ENCODE data around the gene ZNF618.

The ZNF618 gene

DNA sequence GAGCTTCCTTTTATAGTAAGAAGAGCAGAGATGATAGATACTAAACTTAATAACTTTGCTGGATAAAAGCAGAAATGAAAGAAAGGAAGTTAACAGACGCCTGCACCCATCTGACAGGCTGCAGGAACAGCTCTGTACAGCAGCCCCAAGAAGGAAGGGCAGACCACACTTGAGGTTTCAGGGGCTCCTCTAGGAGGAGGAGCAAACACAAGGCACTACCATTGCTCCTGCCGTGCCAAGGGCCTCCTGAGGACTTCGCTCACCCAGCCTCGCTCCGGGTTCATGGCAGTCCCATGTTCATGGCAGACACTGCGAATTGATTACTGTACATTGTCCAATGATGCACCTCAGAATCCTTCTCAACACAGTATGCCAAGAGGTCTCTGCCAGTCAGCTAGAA lies 116.9 kb downstream of the ZNF618 start:
- no peak overlapping the region for H3K9ac ChIP-seq (ENCODE audit: low read depth, low read length, poor library complexity, severe bottlenecking)
- no peaks in the 10 kb centered on the region for H3K9me3 ChIP-seq (ENCODE audit: insufficient read depth, low read depth, low read length)
- no peaks in the 10 kb centered on the region for H3K9me2 ChIP-seq (replicated peaks; ENCODE audit: low read depth, low read length)
- peaks cover 30% of the 10 kb centered on the region; the same call in 1 of the 2 replicates for H3K36me3 ChIP-seq (ENCODE audit: insufficient read depth, low read length)
- TF ChIP-seq EZH2phosphoT487 (IDR thresholded peaks at IDR 0.05; ENCODE audit: borderline replicate concordance): no peak
- TF ChIP-seq, protein P1, sequence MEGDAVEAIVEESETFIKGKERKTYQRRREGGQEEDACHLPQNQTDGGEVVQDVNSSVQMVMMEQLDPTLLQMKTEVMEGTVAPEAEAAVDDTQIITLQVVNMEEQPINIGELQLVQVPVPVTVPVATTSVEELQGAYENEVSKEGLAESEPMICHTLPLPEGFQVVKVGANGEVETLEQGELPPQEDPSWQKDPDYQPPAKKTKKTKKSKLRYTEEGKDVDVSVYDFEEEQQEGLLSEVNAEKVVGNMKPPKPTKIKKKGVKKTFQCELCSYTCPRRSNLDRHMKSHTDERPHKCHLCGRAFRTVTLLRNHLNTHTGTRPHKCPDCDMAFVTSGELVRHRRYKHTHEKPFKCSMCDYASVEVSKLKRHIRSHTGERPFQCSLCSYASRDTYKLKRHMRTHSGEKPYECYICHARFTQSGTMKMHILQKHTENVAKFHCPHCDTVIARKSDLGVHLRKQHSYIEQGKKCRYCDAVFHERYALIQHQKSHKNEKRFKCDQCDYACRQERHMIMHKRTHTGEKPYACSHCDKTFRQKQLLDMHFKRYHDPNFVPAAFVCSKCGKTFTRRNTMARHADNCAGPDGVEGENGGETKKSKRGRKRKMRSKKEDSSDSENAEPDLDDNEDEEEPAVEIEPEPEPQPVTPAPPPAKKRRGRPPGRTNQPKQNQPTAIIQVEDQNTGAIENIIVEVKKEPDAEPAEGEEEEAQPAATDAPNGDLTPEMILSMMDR (conservative IDR thresholded peaks at IDR 0.05; ENCODE audit: low read length): no peak
- H2AFZ ChIP-seq (ENCODE audit: low read length): no peak overlapping the region
- peak overlapping the region; percentile 57 for H3K4me2 ChIP-seq (ENCODE audit: low read depth, low read length, poor library complexity, severe bottlenecking)
- no peak overlapping the region for H3K4me3 ChIP-seq (ENCODE audit: low read length, poor library complexity, severe bottlenecking)
- no peaks in the 10 kb centered on the region for H3F3A ChIP-seq (ENCODE audit: low read depth)
- H3K79me2 ChIP-seq (ENCODE audit: insufficient read depth, low read length): no peaks in the 10 kb centered on the region
- no peaks in the 10 kb centered on the region for H3K27me3 ChIP-seq (ENCODE audit: insufficient read depth, low read length, poor library complexity, severe bottlenecking)
- no peaks in the 10 kb centered on the region for H4K20me1 ChIP-seq (ENCODE audit: insufficient read depth, low read length, poor library complexity, severe bottlenecking)
- H3K4me1 ChIP-seq (ENCODE audit: insufficient read depth, low read length, poor library complexity, severe bottlenecking): peaks cover 24% of the 10 kb centered on the region

DNA sequence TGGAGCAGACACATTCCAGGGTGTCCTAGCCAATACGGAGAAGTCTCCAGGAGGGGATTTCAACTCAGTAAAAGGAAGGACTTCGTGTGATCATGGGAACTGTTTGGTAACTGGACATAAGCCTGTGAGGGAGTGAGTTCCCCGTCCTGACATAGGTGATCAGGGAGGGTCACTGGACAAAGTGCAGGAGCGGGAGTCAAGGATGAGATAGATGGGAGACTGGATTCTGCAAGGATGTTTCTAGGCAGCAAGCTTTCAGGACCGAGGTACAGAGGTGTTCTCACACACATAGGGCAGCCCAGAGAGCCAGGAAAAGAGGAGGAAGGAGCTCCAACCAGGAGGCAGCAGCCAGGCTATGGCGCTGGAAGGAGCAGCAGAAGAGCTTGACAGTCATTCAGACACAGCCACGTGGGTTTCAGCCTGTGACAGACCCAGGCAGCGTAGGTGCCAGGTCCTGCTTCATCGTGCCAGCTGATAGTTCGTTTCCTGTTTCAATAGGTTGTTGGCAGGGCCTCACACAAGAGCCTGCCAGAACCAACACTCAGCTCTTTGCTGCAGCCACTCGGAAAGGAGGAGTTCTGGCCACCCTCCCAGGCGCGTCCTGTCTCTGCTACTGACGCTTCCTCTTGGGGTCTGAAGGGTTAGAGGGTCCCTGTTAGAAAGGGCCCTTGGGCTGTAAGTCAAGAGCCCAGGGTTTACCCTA lies 117.9 kb downstream of the ZNF618 start:
- H3K4me1 ChIP-seq (ENCODE audit: insufficient read depth, low read length, poor library complexity, severe bottlenecking): peaks cover 24% of the 10 kb centered on the region
- H3F3A ChIP-seq (ENCODE audit: low read depth): no peaks in the 10 kb centered on the region
- H3K4me3 ChIP-seq (ENCODE audit: low read length, poor library complexity, severe bottlenecking): no peak overlapping the region
- H3K9me3 ChIP-seq (ENCODE audit: insufficient read depth, low read depth, low read length): no peaks in the 10 kb centered on the region
- H4K20me1 ChIP-seq (ENCODE audit: insufficient read depth, low read length, poor library complexity, severe bottlenecking): no peaks in the 10 kb centered on the region
- no peaks in the 10 kb centered on the region for H3K79me2 ChIP-seq (ENCODE audit: insufficient read depth, low read length)
- no peaks in the 10 kb centered on the region for H3K9me2 ChIP-seq (replicated peaks; ENCODE audit: low read depth, low read length)
- no peak overlapping the region for H3K9ac ChIP-seq (ENCODE audit: low read depth, low read length, poor library complexity, severe bottlenecking)
- H3K4me2 ChIP-seq (ENCODE audit: low read depth, low read length, poor library complexity, severe bottlenecking): no peak overlapping the region
- H3K27me3 ChIP-seq (ENCODE audit: insufficient read depth, low read length, poor library complexity, severe bottlenecking): no peaks in the 10 kb centered on the region
- TF ChIP-seq EZH2phosphoT487 (IDR thresholded peaks at IDR 0.05; ENCODE audit: borderline replicate concordance): no peak
- TF ChIP-seq, protein P1 (conservative IDR thresholded peaks at IDR 0.05; ENCODE audit: low read length): no peak
- no peak overlapping the region for H2AFZ ChIP-seq (ENCODE audit: low read length)
- peaks cover 30% of the 10 kb centered on the region; the same call in 1 of the 2 replicates for H3K36me3 ChIP-seq (ENCODE audit: insufficient read depth, low read length)

DNA sequence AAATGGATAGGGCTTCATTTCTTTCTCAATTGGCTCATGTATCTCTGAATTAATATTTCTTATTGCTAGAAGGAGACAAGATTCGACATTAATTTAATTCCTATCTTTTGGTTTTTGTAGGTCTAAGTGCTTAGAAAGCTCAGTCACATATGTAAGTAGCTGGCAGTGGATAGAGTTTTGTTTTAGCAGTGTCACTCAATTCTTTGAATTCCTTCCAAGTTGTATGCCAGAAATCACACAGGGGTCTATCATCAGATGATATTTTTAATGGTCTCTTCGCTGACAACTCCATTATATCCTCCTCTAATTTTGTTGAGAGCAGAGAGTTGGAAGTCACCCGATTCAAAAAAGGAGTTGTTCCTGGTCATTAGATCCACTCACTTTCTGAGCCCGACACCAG lies 119.3 kb downstream of the ZNF618 start:
- no peaks in the 10 kb centered on the region for H3K9me2 ChIP-seq (replicated peaks; ENCODE audit: low read depth, low read length)
- no peaks in the 10 kb centered on the region for H3F3A ChIP-seq (ENCODE audit: low read depth)
- H3K36me3 ChIP-seq (ENCODE audit: insufficient read depth, low read length): peaks cover 23% of the 10 kb centered on the region; the same call in 1 of the 2 replicates
- H3K4me3 ChIP-seq (ENCODE audit: low read length, poor library complexity, severe bottlenecking): no peak overlapping the region
- H3K27me3 ChIP-seq (ENCODE audit: insufficient read depth, low read length, poor library complexity, severe bottlenecking): no peaks in the 10 kb centered on the region
- TF ChIP-seq EZH2phosphoT487 (IDR thresholded peaks at IDR 0.05; ENCODE audit: borderline replicate concordance): no peak
- TF ChIP-seq, protein P1 (conservative IDR thresholded peaks at IDR 0.05; ENCODE audit: low read length): no peak
- H3K9me3 ChIP-seq (ENCODE audit: insufficient read depth, low read depth, low read length): no peaks in the 10 kb centered on the region
- H3K4me1 ChIP-seq (ENCODE audit: insufficient read depth, low read length, poor library complexity, severe bottlenecking): peaks cover 24% of the 10 kb centered on the region
- no peaks in the 10 kb centered on the region for H3K79me2 ChIP-seq (ENCODE audit: insufficient read depth, low read length)
- H3K9ac ChIP-seq (ENCODE audit: low read depth, low read length, poor library complexity, severe bottlenecking): no peak overlapping the region
- no peaks in the 10 kb centered on the region for H4K20me1 ChIP-seq (ENCODE audit: insufficient read depth, low read length, poor library complexity, severe bottlenecking)
- H3K4me2 ChIP-seq (ENCODE audit: low read depth, low read length, poor library complexity, severe bottlenecking): no peak overlapping the region
- H2AFZ ChIP-seq (ENCODE audit: low read length): no peak overlapping the region
